ENCODE results near the gene ZBTB21.

ZBTB21 gene

DNA sequence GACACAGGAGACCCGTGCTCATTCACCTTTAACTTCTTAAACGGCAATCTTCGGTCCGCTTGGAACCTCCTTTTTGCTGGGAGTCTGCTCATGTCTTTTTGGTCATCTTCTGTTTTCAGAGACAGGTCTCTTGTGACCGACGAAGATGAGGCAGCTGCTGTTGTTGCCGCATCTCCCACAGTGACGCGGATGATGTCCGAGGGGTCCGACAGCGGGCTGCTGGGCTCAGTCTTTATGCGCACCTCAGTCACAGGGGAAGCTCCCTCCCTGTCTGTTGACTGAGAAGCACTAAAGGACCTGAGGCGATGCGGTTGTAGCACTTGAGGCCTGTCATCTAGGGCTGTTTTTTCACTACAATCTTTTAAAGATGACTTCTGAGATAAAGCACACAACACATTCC lies 17.6 kb downstream of the ZBTB21 start:
- DNase-seq (ENCODE audit: low spot score), result no peak

GRCh38 chr21:41991659-41992058 lies 18.5 kb downstream of the ZBTB21 start:
- DNase-seq (ENCODE audit: low spot score), result no peak

GRCh38 chr21:41989698-41990097 lies 20.5 kb downstream of the ZBTB21 start:
- no peak for DNase-seq (ENCODE audit: low spot score)

GRCh38 chr21:41987310-41987709 lies 22.9 kb downstream of the ZBTB21 start:
- no peak for DNase-seq (ENCODE audit: low spot score)

GRCh38 chr21:41985662-41986416 lies 24.3 kb downstream of the ZBTB21 start:
- no peak for DNase-seq (ENCODE audit: low spot score)

GRCh38 chr21:41983229-41983628 lies 26.9 kb downstream of the ZBTB21 start:
- DNase-seq (ENCODE audit: low spot score), result no peak

DNA sequence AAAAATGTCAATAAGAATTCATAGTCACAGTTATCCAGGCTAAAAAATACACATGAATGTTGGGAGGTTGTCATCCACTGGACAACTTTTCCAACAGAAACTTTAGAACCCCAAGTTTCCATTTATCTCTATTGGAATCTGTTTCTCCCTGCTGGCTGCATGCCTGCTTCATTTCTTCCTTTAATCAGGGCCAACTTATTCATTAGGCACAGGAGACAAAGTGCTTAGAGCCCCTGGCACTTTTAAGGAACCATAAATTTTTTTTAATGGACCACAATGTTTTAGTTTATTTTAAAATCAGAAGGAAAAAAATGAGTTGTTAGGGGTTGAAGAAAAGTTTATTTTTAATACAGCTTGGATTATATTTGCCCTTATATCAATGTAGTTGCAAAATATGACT lies 29.6 kb downstream of the ZBTB21 start:
- DNase-seq (ENCODE audit: low spot score), result no peak

DNA sequence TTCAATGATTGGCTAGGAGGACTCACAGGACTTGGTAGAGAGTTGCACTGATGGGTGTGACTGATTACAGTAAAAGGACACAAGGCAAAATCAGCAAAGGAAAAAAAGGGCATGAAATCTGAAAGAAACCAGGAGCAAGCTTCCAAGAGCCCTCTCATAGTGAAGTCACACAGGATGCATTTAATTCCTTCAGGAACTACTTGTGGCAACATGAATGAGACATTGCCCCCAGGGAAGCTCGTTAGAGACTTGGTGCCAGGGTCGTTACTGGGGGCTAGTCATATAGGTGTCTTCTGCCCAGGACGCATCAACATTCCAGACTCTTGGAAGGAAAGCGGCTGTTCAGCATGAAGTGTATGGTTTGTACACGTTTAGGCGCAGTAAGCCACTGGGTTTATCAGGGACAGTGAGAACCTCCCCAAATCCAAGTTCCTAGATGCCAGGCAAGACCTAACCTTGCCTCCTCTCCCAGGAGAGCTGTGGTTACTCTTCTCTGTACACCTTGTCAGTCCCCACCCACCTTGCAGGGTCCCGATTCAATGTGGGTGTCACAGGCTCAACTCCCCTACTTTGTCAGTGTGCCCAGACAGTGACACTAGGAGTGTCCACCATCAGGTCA lies 30.3 kb downstream of the ZBTB21 start:
- DNase-seq (ENCODE audit: low spot score), result no peak

DNA sequence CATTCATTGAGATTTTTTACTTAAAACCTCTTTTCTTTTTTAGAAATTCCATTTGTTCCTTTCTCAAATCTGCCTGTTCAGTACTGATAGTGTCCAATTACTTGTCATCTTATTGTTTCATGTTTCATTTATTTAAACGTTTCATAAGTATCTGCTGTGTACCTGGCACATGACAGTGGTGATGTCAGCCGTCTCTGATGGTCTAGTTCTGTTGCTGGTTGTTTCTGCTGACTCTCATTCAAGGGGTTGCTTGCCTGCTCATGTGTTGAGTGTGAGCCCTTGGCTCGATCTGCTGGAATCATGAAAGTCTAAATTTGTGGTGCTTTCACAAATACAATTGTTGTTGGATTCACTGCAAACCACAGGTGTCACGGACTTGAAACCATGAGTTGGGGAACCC lies 30.8 kb downstream of the ZBTB21 start:
- no peak for DNase-seq (ENCODE audit: low spot score)

GRCh38 chr21:41977034-41977950 lies 32.9 kb downstream of the ZBTB21 start:
- DNase-seq (ENCODE audit: low spot score), result no peak

- no peak for DNase-seq (ENCODE audit: low spot score)
Measured at GRCh38 chr21:41976611-41977010, 33.5 kb downstream of the ZBTB21 start.

GRCh38 chr21:41975391-41976272 lies 34.5 kb downstream of the ZBTB21 start:
- DNase-seq (ENCODE audit: low spot score), result no peak

GRCh38 chr21:41974752-41975053 lies 35.5 kb downstream of the ZBTB21 start:
- DNase-seq (ENCODE audit: low spot score), result no peak

GRCh38 chr21:41973861-41974751 lies 36.1 kb downstream of the ZBTB21 start:
- DNase-seq (ENCODE audit: low spot score), result no peak

DNA sequence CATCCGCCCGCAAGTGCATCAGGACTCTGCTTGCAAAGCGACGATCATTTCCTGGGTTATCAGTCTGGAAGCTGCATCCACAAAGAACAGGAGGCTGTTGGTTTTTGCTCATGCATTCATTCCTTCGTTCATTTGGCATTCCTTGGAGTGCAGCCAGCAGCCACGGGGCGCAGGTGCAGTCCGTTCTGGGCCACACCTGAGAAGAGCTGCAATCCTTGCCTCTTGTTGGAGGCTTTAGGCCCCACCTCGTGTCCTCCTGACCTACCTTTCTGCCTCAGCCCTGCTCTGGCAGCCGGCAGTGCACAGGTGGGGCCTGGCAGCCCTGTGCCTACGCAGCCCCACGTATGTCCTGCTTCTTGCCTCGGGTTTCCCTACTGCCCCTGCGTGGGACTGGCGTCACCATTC lies 36.7 kb downstream of the ZBTB21 start:
- no peak for DNase-seq (ENCODE audit: low spot score)

DNA sequence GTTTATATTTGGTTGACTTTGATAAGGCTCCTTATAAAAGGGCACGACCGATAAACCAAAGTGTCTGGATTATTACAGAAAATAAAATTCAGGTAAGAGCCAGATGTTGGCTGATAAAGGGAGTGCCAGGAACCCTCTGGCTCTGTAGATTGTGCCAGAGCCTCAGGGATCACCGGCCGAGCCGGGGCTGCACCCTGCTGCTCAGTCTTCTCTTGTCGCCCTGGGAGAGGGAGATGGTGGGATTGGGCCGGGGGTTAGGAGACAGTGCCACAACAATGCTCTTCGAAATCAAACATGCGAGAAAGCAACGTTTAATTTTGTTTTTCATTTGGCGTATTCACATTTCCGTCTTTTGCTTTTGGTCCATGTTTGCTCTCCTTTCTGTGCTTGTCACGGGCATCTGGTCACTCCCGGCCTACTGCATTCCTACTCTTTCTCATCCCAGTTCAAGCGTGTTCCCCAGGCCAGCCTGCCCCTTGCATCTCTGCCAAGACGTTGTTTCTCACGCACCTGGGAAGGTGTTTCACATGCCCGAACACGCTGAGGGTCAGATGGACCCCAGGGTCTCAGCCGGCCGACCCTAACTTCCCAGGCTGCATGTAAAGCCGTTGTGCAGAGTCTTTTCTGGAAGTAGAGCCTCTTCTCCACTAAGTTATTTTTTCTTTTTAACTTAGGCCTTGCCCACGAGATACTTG lies 37.5 kb downstream of the ZBTB21 start:
- DNase-seq (ENCODE audit: low spot score), result no peak

DNA sequence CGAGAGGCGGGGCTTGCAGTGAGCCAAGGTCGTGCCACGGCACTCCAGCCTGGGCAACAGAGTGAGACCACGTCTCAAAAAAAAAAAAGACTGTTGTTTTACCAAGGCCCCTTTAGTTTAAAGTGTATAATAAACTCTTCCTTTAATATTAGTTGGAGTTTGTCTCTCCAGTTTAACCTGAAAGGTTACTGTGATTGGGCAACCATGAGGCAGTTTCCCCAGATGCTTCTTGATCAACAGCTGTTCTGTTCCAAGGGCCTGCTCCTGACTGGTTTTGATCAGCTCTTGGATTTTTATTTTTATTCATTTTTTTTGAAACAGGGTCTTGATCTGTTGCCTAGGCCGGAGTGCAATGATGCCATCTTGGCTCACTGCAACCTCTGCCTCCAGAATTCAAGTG lies 38.3 kb downstream of the ZBTB21 start:
- no peak for DNase-seq (ENCODE audit: low spot score)

DNA sequence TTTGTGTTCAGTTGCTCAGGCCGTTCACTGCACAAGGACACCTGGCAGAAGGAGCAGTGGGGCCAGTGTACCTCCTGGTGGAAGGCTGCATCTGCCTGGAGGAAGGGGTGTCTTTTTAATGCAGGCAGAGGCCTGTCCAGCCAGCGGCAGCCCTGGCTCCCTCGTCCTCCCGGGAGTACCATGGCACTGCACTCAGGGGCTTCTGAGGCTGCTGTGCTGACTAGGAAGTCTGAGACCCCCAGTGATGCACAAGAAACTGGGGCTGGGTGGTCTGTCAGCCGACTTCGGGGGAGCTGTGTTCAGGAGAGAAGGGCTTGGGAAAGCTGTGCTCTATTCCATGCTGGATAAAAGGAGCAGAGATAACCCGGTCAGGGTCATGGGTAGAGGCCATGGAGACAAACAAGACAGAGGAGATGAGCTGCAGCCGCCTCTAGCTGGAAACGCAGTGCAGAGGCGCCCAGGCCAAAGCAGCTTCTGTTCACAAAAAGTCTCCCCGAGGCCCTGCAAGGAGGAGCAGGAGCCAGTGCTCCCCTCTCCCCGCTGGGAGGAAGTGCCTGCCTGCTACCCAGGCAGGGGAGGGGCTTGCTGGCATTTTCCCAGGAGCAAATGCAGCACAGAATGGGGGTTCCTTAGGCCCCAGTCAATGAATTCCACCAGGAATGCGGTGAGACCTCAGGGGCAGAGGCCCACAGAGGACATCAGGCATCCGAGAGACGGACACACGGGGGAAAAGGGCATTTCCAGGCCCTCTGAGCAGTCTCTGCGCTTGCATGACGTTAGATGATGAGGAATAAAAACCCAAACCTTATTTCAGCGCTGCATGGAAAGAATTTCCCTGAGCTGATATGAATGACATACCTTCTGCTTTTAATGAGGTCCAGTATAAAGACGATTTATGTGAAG lies 39.2 kb downstream of the ZBTB21 start:
- no peak for DNase-seq (ENCODE audit: low spot score)

DNA sequence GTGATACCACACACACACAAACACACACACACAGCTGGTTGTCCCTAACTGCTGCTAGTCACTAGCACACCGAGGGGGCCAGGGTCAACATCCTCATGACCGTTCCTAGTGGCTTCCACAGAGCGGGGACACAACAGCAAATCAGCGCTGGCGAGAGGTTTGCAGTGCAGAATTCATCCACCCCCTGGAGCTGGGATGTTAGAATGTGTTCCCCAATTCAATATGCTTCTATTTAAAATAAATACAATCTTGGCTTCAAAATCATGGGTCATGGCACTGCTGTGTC lies 40.1 kb downstream of the ZBTB21 start:
- no peak for DNase-seq (ENCODE audit: low spot score)

GRCh38 chr21:41967708-41968107 lies 42.5 kb downstream of the ZBTB21 start:
- DNase-seq (ENCODE audit: low spot score), result no peak
